BJ (cell line): Measurements from ENCODE around the gene HOXA1. TPM values are rescaled to one million over a fixed set of nuclear protein-coding genes. Genes with fewer than 3 reads are reported as not detected.

Source experiments
- CTCF ChIA-PET: fragments of 350-600 bp; formaldehyde crosslinking; extraction: SDS; loops from one replicate; lab custom pipeline; 2021; ENCODE audit warnings: antibody characterized with exemption, inconsistent platforms; lab: Yijun Ruan, JAX
- POLR2A ChIA-PET: fragments of 300-600 bp; sonication (Branson Sonifier 250); formaldehyde crosslinking; extraction: SDS; loops from one replicate; lab custom pipeline; 2021; ENCODE audit warnings: antibody characterized with exemption; lab: Charles Lee
- DNase-seq: peaks from one replicate; pipeline ENCODE4 v3.0.0-alpha.2; 2011; ENCODE audit warnings: low read depth
- H3K27me3 ChIP-seq: 2 replicates; pipeline ENCODE4 v1.6.0; 2011; ENCODE audit warnings: low read length; ENCODE audit not compliant: control insufficient read depth, insufficient read depth
- H3K36me3 ChIP-seq: 2 replicates; pipeline ENCODE4 v1.5.1; 2011; ENCODE audit warnings: low read length; ENCODE audit not compliant: control insufficient read depth, insufficient read depth
- H3K4me3 ChIP-seq: 2 replicates; pipeline ENCODE4 v1.5.1; 2011; ENCODE audit warnings: low read depth, mild to moderate bottlenecking, control low read depth, low read length
- polyA plus RNA-seq: library from polyadenylated mRNA; depleted of rRNA; stranded (reverse); fragments of >200 nt; gene quantifications from 2 replicates; pipeline ENCODE4 v1.2.3, GENCODE V29; 2011
- TF ChIP-seq, protein P1 (sequence below): IDR thresholded peaks from 2 replicates; pipeline ENCODE4 v1.5.1; 2011; ENCODE audit warnings: low read depth, mild to moderate bottlenecking, control low read depth, inconsistent platforms, low read length, moderate library complexity; ENCODE audit not compliant: insufficient read depth

HOXA1 gene
- polyA plus RNA-seq, 1 experiment = 0.91 TPM

DNA sequence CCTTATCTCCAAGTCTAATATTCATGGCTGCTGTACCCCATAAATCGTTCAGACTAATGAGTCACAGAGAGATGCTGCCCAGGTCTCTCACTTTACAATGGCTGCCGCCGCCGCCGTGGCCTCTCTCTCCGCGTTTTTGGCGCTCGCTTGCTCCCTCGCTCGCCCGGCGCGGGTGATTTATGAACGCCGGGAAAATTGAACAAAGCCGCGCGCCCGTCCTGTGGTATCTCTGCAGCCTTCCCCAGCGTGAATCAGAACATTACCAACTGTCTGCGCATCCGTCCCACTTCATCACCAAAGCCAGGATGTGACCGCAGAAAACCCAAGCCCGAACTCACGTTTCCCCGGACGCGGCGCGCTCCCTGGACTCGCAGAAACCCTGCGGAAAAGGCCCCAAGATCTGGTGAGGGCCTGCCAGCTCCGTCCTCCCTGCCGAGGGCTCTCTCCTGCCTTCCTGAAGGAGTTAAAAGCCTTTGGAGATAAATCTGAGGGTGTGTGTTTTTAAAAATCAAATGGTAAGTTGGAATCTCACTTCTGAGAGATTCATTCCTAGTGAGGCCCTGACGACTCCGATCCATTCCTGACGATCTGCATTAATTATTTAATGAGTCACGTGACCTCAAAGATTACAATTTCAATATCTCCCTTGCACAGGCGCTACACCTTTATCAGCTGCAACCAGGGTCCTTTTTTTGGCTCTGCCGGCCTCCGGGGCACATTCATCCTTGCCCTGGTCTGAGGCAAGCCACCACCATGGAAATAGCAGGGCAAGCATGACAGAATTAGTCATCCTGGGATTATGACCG lies 28.5 kb upstream of the HOXA1 start:
- no peaks in the 10 kb centered on the region for H3K36me3 ChIP-seq
- no peak for DNase-seq
- CTCF ChIA-PET = interaction anchor here (1.3 kb wide), 1 partner anchor 8 kb away, joined by 3 read pairs; no protein-coding TSS in a partner anchor
- H3K27me3 ChIP-seq = no peaks in the 10 kb centered on the region
- H3K4me3 ChIP-seq = no peak overlapping the region
- TF ChIP-seq, protein P1, sequence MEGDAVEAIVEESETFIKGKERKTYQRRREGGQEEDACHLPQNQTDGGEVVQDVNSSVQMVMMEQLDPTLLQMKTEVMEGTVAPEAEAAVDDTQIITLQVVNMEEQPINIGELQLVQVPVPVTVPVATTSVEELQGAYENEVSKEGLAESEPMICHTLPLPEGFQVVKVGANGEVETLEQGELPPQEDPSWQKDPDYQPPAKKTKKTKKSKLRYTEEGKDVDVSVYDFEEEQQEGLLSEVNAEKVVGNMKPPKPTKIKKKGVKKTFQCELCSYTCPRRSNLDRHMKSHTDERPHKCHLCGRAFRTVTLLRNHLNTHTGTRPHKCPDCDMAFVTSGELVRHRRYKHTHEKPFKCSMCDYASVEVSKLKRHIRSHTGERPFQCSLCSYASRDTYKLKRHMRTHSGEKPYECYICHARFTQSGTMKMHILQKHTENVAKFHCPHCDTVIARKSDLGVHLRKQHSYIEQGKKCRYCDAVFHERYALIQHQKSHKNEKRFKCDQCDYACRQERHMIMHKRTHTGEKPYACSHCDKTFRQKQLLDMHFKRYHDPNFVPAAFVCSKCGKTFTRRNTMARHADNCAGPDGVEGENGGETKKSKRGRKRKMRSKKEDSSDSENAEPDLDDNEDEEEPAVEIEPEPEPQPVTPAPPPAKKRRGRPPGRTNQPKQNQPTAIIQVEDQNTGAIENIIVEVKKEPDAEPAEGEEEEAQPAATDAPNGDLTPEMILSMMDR = no peak
- POLR2A ChIA-PET = no interaction called here

DNA sequence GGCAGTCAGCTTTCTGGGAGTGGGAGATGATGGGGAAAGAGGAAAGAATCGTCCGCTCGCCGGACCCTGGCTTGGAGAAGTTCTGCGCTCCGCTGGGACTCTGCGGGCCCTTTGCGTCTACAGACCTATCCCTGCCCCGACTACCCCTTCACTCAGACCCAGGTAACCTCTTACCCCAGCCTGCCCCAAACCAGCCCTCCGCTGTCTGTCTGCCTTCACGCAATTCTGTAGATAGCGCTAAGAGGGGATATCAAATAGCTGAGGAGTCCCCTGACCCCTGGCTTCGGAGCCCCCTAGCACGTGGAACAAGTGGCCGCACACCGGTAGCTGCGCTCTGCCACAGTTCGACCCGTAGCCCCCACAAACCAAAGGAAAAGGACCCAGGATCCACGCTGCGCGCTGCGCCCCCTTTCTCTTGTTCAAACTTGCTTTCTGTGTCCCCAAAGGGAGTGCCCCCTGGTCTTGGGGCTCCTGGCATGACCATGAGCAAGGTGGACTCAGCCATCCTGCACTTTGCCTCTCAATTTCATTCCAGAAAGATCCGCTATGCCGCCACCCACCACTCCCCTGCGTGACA lies 27.8 kb upstream of the HOXA1 start:
- DNase-seq = no peak
- TF ChIP-seq, protein P1 = no peak
- Histone ChIP-seq H3K36me3 (no peaks in the 10 kb centered on the region), H3K27me3 (no peaks in the 10 kb centered on the region), H3K4me3 (no peak overlapping the region)
- ChIA-PET CTCF (interaction anchor here (1.3 kb wide), 1 partner anchor 8 kb away, joined by 3 read pairs; no protein-coding TSS in a partner anchor), POLR2A (no interaction called here)

DNA sequence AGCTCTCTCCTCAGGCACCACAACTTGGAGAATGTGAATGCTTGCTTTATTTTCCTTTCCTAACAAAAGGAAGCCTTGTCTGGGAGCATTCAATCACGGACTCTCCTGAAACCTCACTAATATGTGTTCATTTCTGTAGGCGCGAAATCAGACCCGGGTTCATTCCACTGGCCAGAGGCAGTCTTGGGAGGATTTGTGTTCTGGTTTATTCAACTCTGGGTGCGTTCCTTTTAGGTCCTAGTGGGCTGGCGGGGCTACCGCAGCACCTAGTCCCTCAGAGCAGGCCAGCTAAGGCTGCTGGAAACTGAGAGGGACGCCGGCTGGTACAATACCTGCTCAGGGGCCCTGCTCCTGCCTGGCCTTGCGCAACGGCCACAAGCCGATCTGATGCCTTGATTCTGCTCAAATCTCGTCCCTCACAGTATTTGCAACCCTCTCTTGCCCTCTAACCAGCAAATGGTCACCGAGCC lies 27.2 kb upstream of the HOXA1 start:
- POLR2A ChIA-PET = no interaction called here
- no peaks in the 10 kb centered on the region for H3K36me3 ChIP-seq
- TF ChIP-seq, protein P1 = no peak
- CTCF ChIA-PET = interaction anchor here (1.3 kb wide), 1 partner anchor 9 kb away, joined by 3 read pairs; no protein-coding TSS in a partner anchor
- H3K27me3 ChIP-seq = no peaks in the 10 kb centered on the region; the same call in 1 of the 2 replicates
- H3K4me3 ChIP-seq = no peak overlapping the region
- no peak for DNase-seq

DNA sequence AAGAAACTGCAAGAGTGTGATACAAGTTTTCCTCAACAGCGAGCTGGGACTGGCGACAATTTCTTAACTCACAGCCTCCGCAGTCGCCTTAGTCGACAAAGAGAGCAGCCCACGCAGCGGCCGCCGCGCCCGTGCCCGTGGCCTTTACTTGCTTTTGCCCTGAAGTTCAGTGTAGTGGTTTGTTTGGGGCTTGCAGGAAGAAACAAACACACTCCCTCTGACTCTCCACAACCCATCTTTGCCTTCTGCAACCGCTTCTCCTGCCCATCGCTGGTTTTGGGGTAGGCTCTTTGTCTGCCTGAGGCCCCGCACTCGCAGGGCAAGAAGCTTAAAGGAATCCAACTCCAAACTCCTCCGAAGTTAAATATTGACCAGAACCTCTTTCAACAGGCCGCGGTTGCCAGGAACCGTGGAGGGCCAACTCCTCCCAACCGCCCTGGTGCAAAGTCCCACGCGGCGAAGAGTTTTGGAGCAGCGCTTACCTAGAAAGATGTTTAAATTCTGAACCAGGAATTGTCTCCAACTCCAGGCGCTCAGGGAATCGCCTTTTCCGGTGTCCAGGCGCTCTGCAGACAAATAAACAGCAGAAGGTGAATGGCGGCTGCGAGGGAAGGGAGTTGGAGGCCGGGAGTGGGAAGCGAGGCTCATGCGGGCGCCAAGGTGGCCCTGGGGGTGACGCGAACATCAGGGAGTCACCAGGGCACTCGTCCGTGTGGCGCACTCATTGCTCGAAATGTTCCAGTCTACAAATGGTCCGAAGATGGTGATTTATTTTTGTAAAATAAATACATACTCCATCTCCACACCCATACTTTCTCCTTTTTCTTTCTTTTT lies 26.5 kb upstream of the HOXA1 start:
- ChIA-PET POLR2A (no interaction called here), CTCF (no interaction called here)
- Histone ChIP-seq H3K27me3 (no peaks in the 10 kb centered on the region; the same call in 1 of the 2 replicates), H3K4me3 (no peak overlapping the region), H3K36me3 (no peaks in the 10 kb centered on the region)
- DNase-seq = no peak
- TF ChIP-seq, protein P1 = no peak
